NCI-H128 (cell line): ENCODE results near the gene OR13C8.

Source experiments
- DNase-seq: peaks from one replicate; lab custom pipeline; 2025; ENCODE audit not compliant: unreplicated experiment; lab: John Stamatoyannopoulos, UW

Gene OR13C8

GRCh38 chr9:104611213-104611612 is 42.2 kb downstream of the OR13C8 start:
- DNase-seq = no peak

GRCh38 chr9:104617418-104617817 is 48.5 kb downstream of the OR13C8 start:
- no peak for DNase-seq

GRCh38 chr9:104618104-104618503 is 49.1 kb downstream of the OR13C8 start, which contains the start of gene OR13C9:
Gene OR13C9 (minus strand): TSS chr9:104618204. CDS start chr9:104618204, 0 bp downstream.
- no peak for DNase-seq
